OCI-LY3 (cell line): Measurements from ENCODE around the gene LOXHD1.

Experiments used
- H2AFZ ChIP-seq: fragments of 200-600, 300-600 bp; shearing (Covaris generic); 2 replicates; pipeline ENCODE4 v1.6.0; 2014; ENCODE audit warnings: antibody characterized with exemption, low read depth, low read length
- H3K27ac ChIP-seq: fragments of 200-600, 300-600 bp; sonication (generic); 2 replicates; pipeline ENCODE4 v1.5.1; 2014; ENCODE audit warnings: mild to moderate bottlenecking, low read length, moderate library complexity, mixed read lengths
- H3K27me3 ChIP-seq: fragments of 200-600, 300-600 bp; sonication (generic); 2 replicates; pipeline ENCODE4 v1.6.1; 2014; ENCODE audit warnings: low read depth, low read length, mixed read lengths
- H3K36me3 ChIP-seq: fragments of 200-600, 300-600 bp; sonication (generic); replicated peaks from 2 replicates; pipeline ENCODE3; 2014; ENCODE audit warnings: low read depth, low read length, mixed read lengths
- H3K4me1 ChIP-seq: fragments of 300-600, 200-600 bp; sonication (generic); 2 replicates; pipeline ENCODE4 v1.6.1; 2014; ENCODE audit warnings: low read length, mixed read lengths
- H3K4me2 ChIP-seq: fragments of 200-600, 300-600 bp; sonication (generic); 2 replicates; pipeline ENCODE4 v1.6.1; 2014; ENCODE audit warnings: low read length, mixed read lengths
- H3K4me3 ChIP-seq: fragments of 300-600, 200-600 bp; sonication (generic); 2 replicates; pipeline ENCODE4 v1.5.1; 2014; ENCODE audit warnings: antibody characterized with exemption, mild to moderate bottlenecking, low read length, moderate library complexity
- H3K79me2 ChIP-seq: fragments of 300-600, 200-600 bp; shearing (Covaris generic); 2 replicates; pipeline ENCODE4 v1.6.1; 2014; ENCODE audit warnings: mild to moderate bottlenecking, low read length, mixed read lengths
- H3K9ac ChIP-seq: fragments of 300-600, 200-600 bp; shearing (Covaris generic); 2 replicates; pipeline ENCODE4 v1.6.0; 2014; ENCODE audit warnings: mild to moderate bottlenecking, low read length, moderate library complexity
- H3K9me3 ChIP-seq: fragments of 200-600, 300-600 bp; shearing (Covaris generic); 2 replicates; pipeline ENCODE4 v1.6.1; 2014; ENCODE audit warnings: low read length, mixed read lengths; ENCODE audit not compliant: insufficient read depth
- H4K20me1 ChIP-seq: fragments of 200-600, 300-600 bp; sonication (generic); 2 replicates; pipeline ENCODE4 v1.6.1; 2016; ENCODE audit warnings: low read length, mixed read lengths; ENCODE audit not compliant: insufficient read depth
- CTCF ChIP-seq: fragments of 200-600, 300-600 bp; sonication (generic); IDR thresholded peaks from 2 replicates; pipeline ENCODE4 v1.5.1; 2014; ENCODE audit warnings: antibody characterized with exemption, low read length, low read depth
- EZH2phosphoT487 ChIP-seq: fragments of 200-600 bp; shearing (Covaris generic); IDR thresholded peaks from 2 replicates; pipeline ENCODE4 v1.6.1; 2018; ENCODE audit warnings: antibody characterized with exemption, mixed run types, low read depth

LOXHD1 gene

DNA sequence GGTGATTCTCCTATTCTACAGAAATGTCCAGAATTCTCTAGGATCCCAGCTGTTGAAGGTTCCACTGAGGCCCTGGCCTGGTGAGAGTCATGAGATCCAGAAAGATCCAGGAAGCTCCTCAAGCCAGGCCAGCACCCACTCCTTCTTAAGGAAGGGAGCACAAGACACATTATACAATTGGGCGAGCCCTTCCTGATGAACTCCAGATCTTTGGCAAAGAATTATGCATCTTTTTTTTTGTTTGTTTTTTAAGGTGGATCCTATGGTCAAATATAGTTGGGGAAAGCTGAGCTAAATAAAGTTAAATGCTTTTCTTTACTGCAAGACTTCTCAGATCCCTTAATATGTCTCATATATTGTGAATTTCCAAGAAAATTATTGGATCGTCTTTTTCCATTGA, 37.0 kb upstream of the LOXHD1 start:
- TF ChIP-seq CTCF: no peak
- Histone ChIP-seq H3K79me2 (no peaks in the 10 kb centered on the region), H3K27me3 (peaks cover 29% of the 10 kb centered on the region), H3K9me3 (peaks cover 9% of the 10 kb centered on the region; the same call in 1 of the 2 replicates), H3K9ac (no peak overlapping the region), H3K36me3 (no peaks in the 10 kb centered on the region), H3K4me1 (no peaks in the 10 kb centered on the region), H2AFZ (no peak overlapping the region), H3K4me2 (no peak overlapping the region), H3K4me3 (no peak overlapping the region), H4K20me1 (no peaks in the 10 kb centered on the region), H3K27ac (no peak overlapping the region)

DNA sequence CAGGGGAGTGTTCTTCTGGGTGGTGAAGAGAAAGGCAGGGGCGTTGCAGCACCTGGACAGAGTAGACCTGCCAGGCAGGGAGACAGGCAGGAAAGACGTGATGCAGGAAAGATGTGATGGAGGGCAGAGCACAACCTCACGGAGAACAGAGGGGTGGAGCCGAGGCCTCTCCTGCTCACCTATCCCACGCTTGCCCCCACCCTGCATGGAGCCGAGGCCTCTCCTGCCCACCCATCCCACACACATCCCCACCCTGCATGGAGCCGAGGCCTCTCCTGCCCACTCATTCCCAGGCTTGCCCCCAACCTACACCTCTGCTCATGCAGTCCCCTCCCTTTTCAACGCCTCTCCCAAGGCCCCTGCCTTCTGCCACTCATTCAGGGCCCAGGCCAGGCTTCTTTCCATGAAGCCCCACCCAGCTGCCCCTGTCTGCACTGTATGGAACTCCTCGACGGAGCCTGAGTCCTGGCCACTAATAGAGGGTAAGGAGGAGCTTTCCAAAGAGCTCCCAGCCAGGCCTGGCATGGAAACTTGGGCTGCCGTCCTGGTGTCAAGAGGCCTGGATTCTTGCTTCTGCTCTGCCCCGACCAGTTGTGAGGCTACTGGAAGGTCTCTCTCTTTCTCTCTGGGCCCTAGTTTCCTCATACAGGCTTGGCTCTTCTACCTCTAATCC, 32.0 kb upstream of the LOXHD1 start:
- H3K4me1 ChIP-seq: no peaks in the 10 kb centered on the region
- no peak overlapping the region for H3K4me3 ChIP-seq
- no peak overlapping the region for H2AFZ ChIP-seq
- H3K27me3 ChIP-seq: 0 out of 2 replicates have a peak, but pooled peaks cover 7% of the 10 kb centered on the region
- H3K79me2 ChIP-seq: no peaks in the 10 kb centered on the region
- H3K9ac ChIP-seq: no peak overlapping the region
- H3K27ac ChIP-seq: no peak overlapping the region
- no peaks in the 10 kb centered on the region for H3K9me3 ChIP-seq
- H3K36me3 ChIP-seq: no peaks in the 10 kb centered on the region
- H3K4me2 ChIP-seq: no peak overlapping the region
- no peaks in the 10 kb centered on the region for H4K20me1 ChIP-seq
- no peak for TF ChIP-seq CTCF
- no peak for TF ChIP-seq EZH2phosphoT487

GRCh38 chr18:46686186-46686585, 29.2 kb upstream of the LOXHD1 start:
- no peaks in the 10 kb centered on the region for H3K36me3 ChIP-seq
- no peak overlapping the region for H3K27ac ChIP-seq
- H3K9me3 ChIP-seq: no peaks in the 10 kb centered on the region
- H3K4me1 ChIP-seq: no peaks in the 10 kb centered on the region
- 0 out of 2 replicates have a peak, but pooled peaks cover 16% of the 10 kb centered on the region for H3K27me3 ChIP-seq
- no peak overlapping the region for H3K4me2 ChIP-seq
- no peak overlapping the region for H2AFZ ChIP-seq
- H3K4me3 ChIP-seq: no peak overlapping the region
- H4K20me1 ChIP-seq: no peaks in the 10 kb centered on the region
- H3K9ac ChIP-seq: no peak overlapping the region
- no peaks in the 10 kb centered on the region for H3K79me2 ChIP-seq
- no peak for TF ChIP-seq CTCF
- TF ChIP-seq EZH2phosphoT487: no peak

- Histone ChIP-seq H3K4me3 (no peak overlapping the region), H2AFZ (no peak overlapping the region), H3K27ac (no peak overlapping the region), H4K20me1 (no peaks in the 10 kb centered on the region), H3K9me3 (no peaks in the 10 kb centered on the region), H3K4me1 (no peaks in the 10 kb centered on the region), H3K79me2 (no peaks in the 10 kb centered on the region), H3K36me3 (no peaks in the 10 kb centered on the region), H3K9ac (no peak overlapping the region), H3K27me3 (peaks cover 16% of the 10 kb centered on the region; the same call in 1 of the 2 replicates), H3K4me2 (no peak overlapping the region)
- TF ChIP-seq CTCF (no peak), EZH2phosphoT487 (no peak)
Observed at GRCh38 chr18:46683252-46683651, 26.2 kb upstream of the LOXHD1 start.
